Adrenal gland (tissue), 5 donors: Measurements from ENCODE around the gene SFRP5.

Experiments
- POLR2A ChIP-seq, 2 donors: fragments of 450-650 bp; IDR thresholded peaks; one replicate each; pipeline ENCODE4 v1.6.1; 2017; ENCODE audit warnings: antibody characterized with exemption in 2 of 2, mild to moderate bottlenecking in 2 of 2, moderate library complexity in 1 of 2
- TF ChIP-seq, protein P1 (sequence below), 6 experiments: fragments of 450-650 bp in 4 of 6; fragments of 200-600 bp in 2 of 6; sonication (generic) in 1 of 6; IDR thresholded peaks; 1 replicate in 5 of 6; 2 replicates in 1 of 6; pipeline versions ENCODE4 v1.5.1 to v1.8.0; 2016 to 2021; ENCODE audit warnings: antibody characterized with exemption in 6 of 6, mild to moderate bottlenecking in 2 of 6, moderate library complexity in 1 of 6
- donor health status: DM: no; HTN: no; CAD: no.

DNA sequence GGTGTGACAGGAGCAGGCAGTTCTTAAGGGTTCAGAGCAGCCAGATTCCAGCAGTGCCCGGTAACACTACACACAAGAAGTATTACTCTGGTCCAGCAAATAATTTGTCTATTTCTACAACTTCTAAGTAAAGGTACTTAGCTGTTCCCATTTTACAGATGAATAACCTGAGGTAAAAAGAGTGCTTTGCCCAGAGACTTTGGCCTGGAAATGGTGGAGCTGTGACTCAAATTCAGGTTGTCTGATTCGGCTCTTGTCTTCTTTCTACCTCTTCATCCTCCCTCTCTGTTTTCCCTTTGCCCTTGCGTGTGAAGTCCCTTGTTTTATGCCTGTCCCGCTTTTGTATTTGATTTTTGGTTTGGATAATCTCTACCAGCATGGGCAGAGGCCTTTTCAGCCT, 17.1 kb downstream of the SFRP5 start:
- no peak for TF ChIP-seq POLR2A (IDR thresholded peaks at IDR 0.05)
- TF ChIP-seq, protein P1, sequence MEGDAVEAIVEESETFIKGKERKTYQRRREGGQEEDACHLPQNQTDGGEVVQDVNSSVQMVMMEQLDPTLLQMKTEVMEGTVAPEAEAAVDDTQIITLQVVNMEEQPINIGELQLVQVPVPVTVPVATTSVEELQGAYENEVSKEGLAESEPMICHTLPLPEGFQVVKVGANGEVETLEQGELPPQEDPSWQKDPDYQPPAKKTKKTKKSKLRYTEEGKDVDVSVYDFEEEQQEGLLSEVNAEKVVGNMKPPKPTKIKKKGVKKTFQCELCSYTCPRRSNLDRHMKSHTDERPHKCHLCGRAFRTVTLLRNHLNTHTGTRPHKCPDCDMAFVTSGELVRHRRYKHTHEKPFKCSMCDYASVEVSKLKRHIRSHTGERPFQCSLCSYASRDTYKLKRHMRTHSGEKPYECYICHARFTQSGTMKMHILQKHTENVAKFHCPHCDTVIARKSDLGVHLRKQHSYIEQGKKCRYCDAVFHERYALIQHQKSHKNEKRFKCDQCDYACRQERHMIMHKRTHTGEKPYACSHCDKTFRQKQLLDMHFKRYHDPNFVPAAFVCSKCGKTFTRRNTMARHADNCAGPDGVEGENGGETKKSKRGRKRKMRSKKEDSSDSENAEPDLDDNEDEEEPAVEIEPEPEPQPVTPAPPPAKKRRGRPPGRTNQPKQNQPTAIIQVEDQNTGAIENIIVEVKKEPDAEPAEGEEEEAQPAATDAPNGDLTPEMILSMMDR (IDR thresholded peaks at IDR 0.05): no peak
